HepG2 (cell line): ENCODE measurements around the gene ZDHHC6. TPM values are rescaled to one million over a fixed set of nuclear protein-coding genes. Genes with fewer than 3 reads are reported as not detected.

Source experiments
- ARNT2 ChIP-seq: sonication (generic); formaldehyde crosslinking; IDR thresholded peaks from 2 replicates; pipeline ENCODE4 v1.8.0; 2022; ENCODE audit warnings: mild to moderate bottlenecking, low read depth, missing genetic modification reagents, moderate library complexity
- CSRNP1 ChIP-seq: sonication (generic); formaldehyde crosslinking; IDR thresholded peaks from 2 replicates; pipeline ENCODE4 v1.8.1; 2023; ENCODE audit warnings: mild to moderate bottlenecking, missing genetic modification reagents
- ELF1 ChIP-seq: sonication (generic); formaldehyde crosslinking; IDR thresholded peaks from 2 replicates; pipeline ENCODE4 v1.4.0; 2020; ENCODE audit warnings: missing genetic modification reagents
- FOXA1 ChIP-seq, 2 experiments: fragments of 450-650 bp in 1 of 2; sonication (generic) in 1 of 2; formaldehyde crosslinking in 1 of 2; IDR thresholded peaks; 2 replicates each; pipeline versions ENCODE4 v1.4.0 to v1.6.1; 2016 to 2020; ENCODE audit warnings: missing genetic modification reagents in 1 of 2
- FOXC1 ChIP-seq: sonication (generic); formaldehyde crosslinking; IDR thresholded peaks from 2 replicates; pipeline ENCODE4 v1.8.0; 2022; ENCODE audit warnings: mild to moderate bottlenecking, missing genetic modification reagents, borderline replicate concordance
- JUND ChIP-seq: sonication (generic); formaldehyde crosslinking; IDR thresholded peaks from 2 replicates; pipeline ENCODE4 v1.8.0; 2022; ENCODE audit warnings: mild to moderate bottlenecking, missing genetic modification reagents
- NRL ChIP-seq: sonication (generic); formaldehyde crosslinking; IDR thresholded peaks from 2 replicates; pipeline ENCODE4 v1.5.0; 2020; ENCODE audit warnings: missing genetic modification reagents, mild to moderate bottlenecking, moderate library complexity, borderline replicate concordance
- RARA ChIP-seq: IDR thresholded peaks from 2 replicates; pipeline ENCODE4 v1.6.1; 2016; ENCODE audit warnings: missing genetic modification reagents, missing compliant biosample characterization
- RFXAP ChIP-seq: sonication (generic); formaldehyde crosslinking; IDR thresholded peaks from 2 replicates; pipeline ENCODE4 v1.4.0; 2020; ENCODE audit warnings: missing genetic modification reagents, borderline replicate concordance
- SOX13 ChIP-seq, 3 experiments: fragments of 450-650 bp in 1 of 3; sonication (generic) in 1 of 3; formaldehyde crosslinking in 1 of 3; IDR thresholded peaks in 2 of 3; conservative IDR thresholded peaks in 1 of 3; 2 replicates each; pipeline versions ENCODE4 v1.5.0 to v1.6.1; 2016 to 2020; ENCODE audit warnings: antibody characterized with exemption in 1 of 3, mild to moderate bottlenecking in 1 of 3, missing compliant biosample characterization in 1 of 3, missing genetic modification reagents in 1 of 3, moderate library complexity in 1 of 3
- SSRP1 ChIP-seq: IDR thresholded peaks from 2 replicates; pipeline ENCODE4 v1.6.1; 2016; ENCODE audit warnings: control low read depth
- TBX3 ChIP-seq: fragments of 450-650 bp; IDR thresholded peaks from 2 replicates; pipeline ENCODE4 v1.6.1; 2017; ENCODE audit warnings: antibody characterized with exemption, mild to moderate bottlenecking, inconsistent platforms, borderline replicate concordance
- ZBTB37 ChIP-seq: sonication (generic); formaldehyde crosslinking; IDR thresholded peaks from 2 replicates; pipeline ENCODE4 v1.4.0; 2020; ENCODE audit warnings: mild to moderate bottlenecking, missing genetic modification reagents
- ZFAT ChIP-seq: sonication (generic); formaldehyde crosslinking; conservative IDR thresholded peaks from 2 replicates; pipeline ENCODE4 v1.8.1; 2023; ENCODE audit warnings: missing genetic modification reagents, inconsistent platforms
- ZFYVE20 ChIP-seq: sonication (generic); formaldehyde crosslinking; IDR thresholded peaks from 2 replicates; pipeline ENCODE4 v1.8.0; 2023; ENCODE audit warnings: low read depth, mild to moderate bottlenecking, moderate library complexity, missing genetic modification reagents, borderline replicate concordance
- ZHX1 ChIP-seq: sonication (generic); formaldehyde crosslinking; IDR thresholded peaks from 2 replicates; pipeline ENCODE4 v1.8.1; 2022; ENCODE audit warnings: low read depth, mild to moderate bottlenecking, missing genetic modification reagents
- ZNF350 ChIP-seq: sonication (generic); formaldehyde crosslinking; IDR thresholded peaks from 2 replicates; pipeline ENCODE4 v1.4.0; 2020; ENCODE audit warnings: mild to moderate bottlenecking, low read depth, missing genetic modification reagents, borderline replicate concordance
- ZNF766 ChIP-seq: sonication (generic); formaldehyde crosslinking; IDR thresholded peaks from 2 replicates; pipeline ENCODE4 v1.5.0; 2020; ENCODE audit warnings: missing genetic modification reagents, borderline replicate concordance
- ZNF776 ChIP-seq: sonication (generic); formaldehyde crosslinking; IDR thresholded peaks from 2 replicates; pipeline ENCODE4 v1.4.0; 2020; ENCODE audit warnings: mild to moderate bottlenecking, missing genetic modification reagents
- ZNF800 ChIP-seq: sonication (generic); formaldehyde crosslinking; IDR thresholded peaks from 2 replicates; pipeline ENCODE4 v1.4.0; 2020; ENCODE audit warnings: missing genetic modification reagents
- polyA plus RNA-seq, 8 experiments: library from polyadenylated mRNA; depleted of rRNA in 3 of 8; stranded (reverse) in 7 of 8; unstranded in 1 of 8; fragments of >200 nt; fragmentation: Illumina TruSeq in 4 of 8; extraction: Trizol in 4 of 8; gene quantifications; 2 replicates each; pipeline versions ENCODE4 v1.2.1 to v1.2.3, GENCODE V29; 2011 to 2016; ENCODE audit warnings: low read depth in 4 of 8, missing spikeins in 1 of 8, mixed read lengths in 1 of 8; ENCODE audit not compliant: insufficient read depth in 1 of 8
- total RNA-seq, 5 experiments: library from RNA; depleted of rRNA; stranded (reverse); fragments of >200 nt; fragmentation: Illumina TruSeq; extraction: Trizol; gene quantifications; 2 replicates each; pipeline ENCODE4 v1.2.3, GENCODE V29; 2016; ENCODE audit warnings: low read depth in 1 of 5

Gene ZDHHC6
- total and polyA plus RNA-seq, 2 of the 13 experiments (the other 11 are each of a cell fraction or from before 2014, with no cell fraction given) = 20.9 to 49.4 TPM

GRCh38 chr10:112394475-112394875 lies 52.2 kb downstream of the ZDHHC6 start (continued):
- no peak for TF ChIP-seq RFXAP (CRISPR knock-in tag)
- 0 out of 2 replicates have a peak, but pooled peaks have one; percentile 46 for TF ChIP-seq ARNT2 (CRISPR knock-in tag)
- TF ChIP-seq ELF1 (CRISPR knock-in tag) = peak; percentile 19; the same call in 1 of the 2 replicates
- no peak for TF ChIP-seq ZFAT (CRISPR knock-in tag)
- TF ChIP-seq JUND (CRISPR knock-in tag) = peak; percentile 26; the same call in 1 of the 2 replicates
- peak; percentile 86 for TF ChIP-seq RARA (CRISPR knock-in tag)
- no peak for TF ChIP-seq ZFYVE20 (CRISPR knock-in tag)
- TF ChIP-seq SOX13 (IDR thresholded peaks at IDR 0.05) = peak; percentile 97
- peak in 1 of 2 experiments; percentile 99; a peak in 2 of 4 replicates for TF ChIP-seq SOX13 (CRISPR knock-in tag; conservative IDR thresholded peaks at IDR 0.05 in 1 of 2, IDR thresholded peaks at IDR 0.05 in 1 of 2)
- no peak for TF ChIP-seq ZBTB37
- 0 out of 2 replicates have a peak, but pooled peaks have one; percentile 30 for TF ChIP-seq ZNF350 (CRISPR knock-in tag)
- peak; percentile 90 for TF ChIP-seq TBX3
- TF ChIP-seq FOXA1 (IDR thresholded peaks at IDR 0.05) = peak; percentile 89
- peak; percentile 97 for TF ChIP-seq FOXA1 (CRISPR knock-in tag; IDR thresholded peaks at IDR 0.05)
- TF ChIP-seq SSRP1 (CRISPR knock-in tag) = no peak; the same call in 1 of the 2 replicates
- no peak; the same call in 1 of the 2 replicates for TF ChIP-seq ZNF800 (CRISPR knock-in tag)
- TF ChIP-seq ZNF776 (CRISPR knock-in tag) = no peak
- no peak for TF ChIP-seq ZHX1 (CRISPR knock-in tag)
- peak; percentile 64; the same call in 1 of the 2 replicates for TF ChIP-seq CSRNP1
- no peak for TF ChIP-seq NRL (CRISPR knock-in tag)
- no peak for TF ChIP-seq ZNF766 (CRISPR knock-in tag)
- TF ChIP-seq FOXC1 (CRISPR knock-in tag) = no peak
